Measurements from ENCODE around the gene ARHGEF1.
"Not testable (repeated sequence)": the region's sequence is repeated elsewhere in the genome, so short reads cannot be mapped to it uniquely, and the experiment has no call there.

The ARHGEF1 gene

DNA sequence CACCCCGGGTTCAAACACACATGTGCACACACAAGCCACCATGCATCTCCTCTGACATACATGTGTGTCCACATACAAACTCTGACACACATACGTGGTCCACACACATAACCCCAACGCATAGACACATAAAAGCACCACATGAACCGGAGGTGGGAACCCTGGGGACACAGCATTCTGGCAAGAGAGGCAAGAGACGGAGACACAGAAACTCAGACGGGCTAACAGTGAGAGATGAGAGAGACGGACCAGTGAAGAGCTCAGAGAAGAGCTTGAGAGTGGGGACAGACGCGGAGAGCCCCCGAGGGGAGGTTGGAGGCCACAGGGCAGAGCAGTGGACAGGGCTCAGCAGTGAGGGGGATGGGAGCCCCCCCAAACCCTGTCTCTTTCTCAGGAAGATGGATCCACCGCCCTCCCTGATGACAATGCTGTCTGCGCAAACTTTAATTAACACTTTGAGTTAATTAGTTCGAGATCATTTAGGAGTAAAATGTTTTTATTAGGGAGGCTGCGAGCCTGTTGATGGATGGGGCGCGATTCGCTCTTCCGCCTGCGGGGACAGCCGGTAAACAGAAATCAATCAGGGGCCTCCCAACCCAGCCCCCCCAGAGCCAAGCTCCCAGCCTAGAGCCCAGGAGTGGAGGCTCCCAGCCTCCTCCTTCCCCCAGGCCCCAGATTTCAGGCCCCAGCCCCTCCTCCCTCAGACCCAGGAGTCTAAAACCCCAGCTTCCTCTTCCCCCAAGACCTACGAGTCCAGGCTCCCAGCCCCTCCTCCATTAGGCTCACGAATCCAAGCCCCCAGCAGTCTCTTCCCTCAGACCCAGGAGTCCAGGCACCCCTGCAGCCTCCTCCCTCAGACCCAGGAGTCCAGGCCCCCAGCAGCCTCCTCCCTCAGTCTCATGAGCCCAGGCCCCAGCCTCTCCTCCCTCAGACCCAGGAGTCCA is 54.8 kb downstream of the ARHGEF1 start:
- H3K4me1 Mint-ChIP-seq = peaks cover 51% of the 10 kb centered on the region
- no peaks in the 10 kb centered on the region for H3K36me3 Mint-ChIP-seq
- DNase-seq (ENCODE audit: low spot score in 2 of 2) (no peak), ATAC-seq (ENCODE audit: low read depth) (no peak)
- peak overlapping the region; percentile 35 for H3K27ac Mint-ChIP-seq
- H3K9me3 Mint-ChIP-seq = no peaks in the 10 kb centered on the region
- H3K4me3 Mint-ChIP-seq = peak overlapping the region; percentile 6
- peaks cover 6% of the 10 kb centered on the region for H3K27me3 Mint-ChIP-seq

DNA sequence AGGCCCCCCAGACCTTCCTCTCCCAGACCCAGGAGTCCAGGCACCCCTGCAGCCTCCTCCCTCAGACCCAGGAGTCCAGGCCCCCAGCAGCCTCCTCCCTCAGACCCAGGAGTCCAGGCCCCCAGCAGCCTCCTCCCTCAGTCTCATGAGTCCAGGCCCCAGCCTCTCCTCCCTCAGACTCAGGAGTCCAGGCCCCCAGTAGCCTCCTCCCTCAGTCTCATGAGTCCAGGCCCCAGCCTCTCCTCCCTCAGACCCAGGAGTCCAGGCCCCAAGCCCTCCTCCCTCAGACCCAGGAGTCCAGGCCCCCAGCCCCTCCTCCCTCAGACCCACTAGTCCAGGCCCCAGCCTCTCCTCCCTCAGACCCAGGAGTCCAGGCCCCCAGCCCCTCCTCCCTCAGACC is 56.2 kb downstream of the ARHGEF1 start:
- H3K4me3 Mint-ChIP-seq; DNase-seq (ENCODE audit: low spot score in 2 of 2); H3K36me3 Mint-ChIP-seq; ATAC-seq (ENCODE audit: low read depth); H3K27me3 Mint-ChIP-seq; H3K9me3 Mint-ChIP-seq: not testable (repeated sequence)
- H3K4me1 Mint-ChIP-seq = peaks cover 47% of the 10 kb centered on the region
- H3K27ac Mint-ChIP-seq = peak overlapping the region; percentile 93

DNA sequence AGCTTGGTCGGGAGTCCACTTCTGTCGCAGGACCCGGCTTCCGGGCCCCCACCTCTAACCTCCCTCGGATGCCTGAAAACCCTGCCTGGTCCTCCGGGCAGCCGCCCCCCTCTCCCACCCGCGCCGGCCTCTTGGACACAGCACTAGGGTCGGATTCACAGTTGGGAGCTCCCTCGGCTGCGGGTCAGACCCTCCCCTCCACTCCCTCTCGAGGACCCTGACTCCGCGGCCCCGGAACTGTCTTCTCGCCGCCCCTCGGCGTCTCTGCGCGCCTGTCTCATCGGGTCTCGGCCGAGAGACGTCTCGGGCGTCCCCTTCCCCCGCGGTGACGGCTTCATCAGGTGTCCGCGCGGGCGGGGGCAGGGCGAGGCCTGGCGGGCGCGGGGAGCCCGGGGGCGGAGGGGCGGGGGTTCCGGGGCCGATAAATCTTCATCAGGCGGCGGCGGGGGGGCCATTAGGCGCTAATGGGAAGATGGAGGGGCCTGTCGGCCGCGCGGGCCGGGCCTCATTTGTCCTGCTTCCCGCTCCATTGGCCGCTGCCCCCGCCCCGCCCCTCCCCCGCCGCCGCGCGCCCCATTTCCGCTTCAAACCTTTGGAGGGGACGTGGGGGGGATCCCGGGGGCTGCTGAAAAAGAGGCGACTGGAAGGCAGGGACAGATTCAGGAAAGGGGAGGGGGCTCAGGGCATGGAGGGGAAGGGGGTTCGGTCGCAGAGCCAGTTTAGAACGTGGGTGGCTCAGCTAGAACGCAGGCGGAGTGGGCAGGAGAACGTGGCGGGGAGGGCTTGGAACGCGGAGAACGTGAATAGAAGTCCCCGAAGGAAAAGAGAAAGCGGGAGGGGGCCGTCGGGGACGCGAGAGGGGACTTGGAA is 57.1 kb downstream of the ARHGEF1 start:
- peak; percentile 43 for ATAC-seq (ENCODE audit: low read depth)
- H3K4me1 Mint-ChIP-seq = peaks cover 47% of the 10 kb centered on the region
- H3K27ac Mint-ChIP-seq = peak overlapping the region; percentile 93

DNA sequence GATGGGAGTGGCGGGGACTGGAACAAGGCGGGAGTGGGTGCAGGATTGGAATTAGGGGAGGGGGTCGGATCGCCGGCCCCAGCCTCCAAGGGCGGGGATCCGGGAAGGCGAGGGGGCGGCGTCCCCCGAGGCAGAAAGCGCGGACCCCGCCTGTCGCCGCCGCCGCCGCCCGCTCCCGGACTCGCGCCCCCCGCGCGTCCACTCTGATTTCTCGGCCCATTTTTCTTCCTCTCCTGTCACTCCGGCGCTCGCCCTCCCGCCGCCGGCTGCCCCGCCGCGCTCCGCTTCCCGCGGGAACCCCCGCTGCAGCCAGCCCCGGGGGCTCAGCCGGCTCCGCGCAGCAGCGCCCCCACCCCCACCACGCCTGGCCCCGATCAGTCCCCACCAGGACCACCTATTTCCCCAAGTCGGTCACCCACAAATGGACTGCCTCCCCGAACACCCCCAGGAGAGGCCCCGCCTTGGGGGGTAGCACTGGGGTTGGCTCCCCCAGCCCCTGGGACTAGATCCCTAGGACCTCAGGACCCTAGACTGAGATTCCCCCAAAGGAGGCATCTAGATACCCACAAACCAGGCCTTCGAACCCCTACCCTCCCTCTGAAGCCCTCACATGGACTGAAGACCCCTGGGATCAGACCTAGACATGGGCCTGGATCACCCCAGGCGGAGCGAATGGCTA is 57.9 kb downstream of the ARHGEF1 start:
- ATAC-seq (ENCODE audit: low read depth) = no peak
- H3K27me3 Mint-ChIP-seq = no peaks in the 10 kb centered on the region
- H3K36me3 Mint-ChIP-seq = no peaks in the 10 kb centered on the region
- peak overlapping the region; percentile 93 for H3K27ac Mint-ChIP-seq
- H3K4me1 Mint-ChIP-seq = peaks cover 48% of the 10 kb centered on the region
- H3K4me3 Mint-ChIP-seq = peak overlapping the region; percentile 87
- peak in 1 of 2 donors; percentile 47 for DNase-seq (ENCODE audit: low spot score in 2 of 2)
- H3K9me3 Mint-ChIP-seq = no peaks in the 10 kb centered on the region

More for the DNA sequence above, 57.1 kb downstream of the ARHGEF1 start:
- H3K36me3 Mint-ChIP-seq = no peaks in the 10 kb centered on the region
- H3K9me3 Mint-ChIP-seq = no peaks in the 10 kb centered on the region
- H3K27me3 Mint-ChIP-seq = peaks cover 4% of the 10 kb centered on the region
- DNase-seq (ENCODE audit: low spot score in 2 of 2) = peak; percentile 43 to 71
- peak overlapping the region; percentile 87 for H3K4me3 Mint-ChIP-seq

DNA sequence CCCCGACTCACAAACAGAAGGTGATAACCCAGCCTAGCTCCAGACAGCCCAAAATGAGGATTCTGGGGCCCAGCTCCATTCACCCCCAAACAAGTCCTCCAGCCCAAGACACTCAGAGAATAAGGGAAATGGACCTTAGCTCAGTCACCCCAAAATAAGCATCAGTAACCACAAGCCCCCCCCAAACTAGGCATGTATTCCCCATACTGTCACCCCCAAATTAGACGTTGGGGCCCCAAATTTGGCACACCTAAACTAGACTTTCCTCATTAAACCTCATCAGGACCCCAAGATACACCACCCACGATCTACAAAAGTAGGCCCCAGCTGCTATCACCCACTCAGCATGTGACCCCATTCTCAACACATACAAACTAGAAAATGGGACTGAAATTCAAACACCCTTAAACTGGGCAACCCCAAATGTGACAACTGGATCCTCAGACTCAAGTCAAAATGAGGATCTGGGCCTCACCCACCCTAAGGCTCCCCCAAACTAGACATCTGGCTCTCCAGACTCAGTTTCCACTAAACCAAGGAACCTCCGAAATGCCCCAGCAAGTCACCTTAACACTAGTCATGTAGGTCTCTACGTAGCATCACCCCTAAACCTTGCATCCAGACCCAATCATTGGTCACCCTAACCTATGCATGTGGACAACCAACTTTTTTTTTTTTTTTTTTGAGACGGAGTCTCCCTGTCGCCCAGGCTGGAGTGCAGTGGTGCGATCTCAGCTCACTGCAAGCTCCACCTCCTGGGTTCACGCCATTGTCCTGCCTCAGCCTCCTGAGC is 58.6 kb downstream of the ARHGEF1 start:
- no peaks in the 10 kb centered on the region for H3K27me3 Mint-ChIP-seq
- H3K36me3 Mint-ChIP-seq = no peaks in the 10 kb centered on the region
- peak overlapping the region; percentile 87 for H3K4me3 Mint-ChIP-seq

DNA sequence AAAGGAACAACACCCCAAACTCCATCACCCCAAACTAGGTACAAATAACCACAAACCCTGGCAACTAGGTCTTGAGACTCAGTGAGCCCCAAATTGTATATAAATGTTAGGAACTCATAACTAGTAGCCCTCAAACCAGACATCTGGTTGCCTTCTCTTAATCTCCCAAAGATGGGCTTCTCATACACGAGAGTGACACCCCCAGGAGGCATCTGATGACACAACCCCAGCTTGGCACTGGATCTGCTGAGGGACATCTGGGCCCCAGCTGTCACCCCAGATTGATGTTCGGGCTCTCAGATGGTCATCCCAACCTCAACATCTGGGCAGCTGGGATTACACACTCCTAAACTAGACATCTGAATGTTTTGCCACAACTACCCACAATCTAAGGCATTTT is 61.4 kb downstream of the ARHGEF1 start:
- DNase-seq (ENCODE audit: low spot score in 2 of 2) = no peak
- Mint-ChIP-seq H3K4me1 (peaks cover 52% of the 10 kb centered on the region), H3K27ac (peak overlapping the region; percentile 99), H3K9me3 (no peaks in the 10 kb centered on the region), H3K27me3 (no peaks in the 10 kb centered on the region), H3K36me3 (no peaks in the 10 kb centered on the region), H3K4me3 (peak overlapping the region; percentile 74)
- no peak for ATAC-seq (ENCODE audit: low read depth)

More for the DNA sequence above, 58.6 kb downstream of the ARHGEF1 start:
- Mint-ChIP-seq H3K27ac (peak overlapping the region; percentile 93), H3K9me3 (no peaks in the 10 kb centered on the region), H3K4me1 (peaks cover 47% of the 10 kb centered on the region)
- DNase-seq (ENCODE audit: low spot score in 2 of 2) (no peak), ATAC-seq (ENCODE audit: low read depth) (no peak)

DNA sequence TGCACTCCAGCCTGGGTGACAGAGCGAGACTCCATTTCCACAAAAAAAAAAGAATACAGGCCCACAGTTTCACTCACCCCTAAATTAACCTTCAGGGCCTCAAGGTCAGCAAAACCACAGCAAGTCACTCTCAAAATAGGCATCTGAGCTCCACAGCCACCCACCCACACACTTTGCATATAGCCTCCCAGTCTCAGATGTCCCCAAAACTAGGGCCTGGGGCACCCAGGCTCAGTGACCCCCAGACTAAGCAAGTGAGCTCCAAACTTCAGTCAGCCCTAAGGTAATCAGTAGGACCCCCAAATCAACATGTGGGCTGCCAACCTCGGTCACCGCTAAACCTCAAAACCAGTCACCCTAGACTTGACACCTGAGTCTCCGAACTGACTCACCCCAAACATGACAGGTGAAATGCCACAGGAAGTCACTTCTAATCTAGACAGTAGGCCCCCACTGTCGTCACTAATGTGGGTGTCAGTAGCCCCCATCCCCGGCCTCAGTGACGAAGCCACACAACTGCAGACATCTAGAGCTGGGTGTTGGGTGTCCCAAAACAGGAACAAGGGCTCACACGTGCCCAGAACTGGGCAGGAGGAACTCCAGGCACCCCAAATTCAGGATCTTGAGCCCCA is 62.3 kb downstream of the ARHGEF1 start:
- DNase-seq (ENCODE audit: low spot score in 2 of 2) = peak; percentile 77 to 90
- peak; percentile 88 for ATAC-seq (ENCODE audit: low read depth)
- Mint-ChIP-seq H3K9me3 (no peaks in the 10 kb centered on the region), H3K27me3 (no peaks in the 10 kb centered on the region), H3K36me3 (no peaks in the 10 kb centered on the region), H3K4me1 (peaks cover 52% of the 10 kb centered on the region), H3K27ac (peak overlapping the region; percentile 99), H3K4me3 (peak overlapping the region; percentile 74)

DNA sequence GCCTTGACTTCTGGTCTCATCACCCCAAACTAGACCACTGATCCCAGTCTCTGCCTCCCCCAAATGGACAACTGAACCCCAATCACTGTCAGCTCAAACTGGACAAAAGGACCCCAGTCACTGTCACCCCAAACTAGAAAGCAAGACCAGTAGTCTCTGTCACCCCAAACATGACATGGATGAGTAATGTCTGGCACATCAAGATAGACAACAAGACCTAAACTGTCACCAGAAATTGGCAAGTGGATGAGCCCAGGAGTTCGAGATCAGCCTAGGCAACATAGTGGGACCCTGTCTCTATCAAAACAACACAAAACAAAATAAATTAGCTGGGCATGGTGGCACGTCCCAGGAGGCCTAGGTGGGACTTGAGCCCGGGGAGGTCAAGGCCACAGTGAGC is 64.1 kb downstream of the ARHGEF1 start:
- H3K9me3 Mint-ChIP-seq = no peaks in the 10 kb centered on the region
- H3K4me1 Mint-ChIP-seq = peaks cover 49% of the 10 kb centered on the region
- no peaks in the 10 kb centered on the region for H3K27me3 Mint-ChIP-seq
- no peaks in the 10 kb centered on the region for H3K36me3 Mint-ChIP-seq
- H3K27ac Mint-ChIP-seq = peak overlapping the region; percentile 91
- ATAC-seq (ENCODE audit: low read depth) = no peak
- peak overlapping the region; percentile 40 for H3K4me3 Mint-ChIP-seq
- DNase-seq (ENCODE audit: low spot score in 2 of 2) = no peak

DNA sequence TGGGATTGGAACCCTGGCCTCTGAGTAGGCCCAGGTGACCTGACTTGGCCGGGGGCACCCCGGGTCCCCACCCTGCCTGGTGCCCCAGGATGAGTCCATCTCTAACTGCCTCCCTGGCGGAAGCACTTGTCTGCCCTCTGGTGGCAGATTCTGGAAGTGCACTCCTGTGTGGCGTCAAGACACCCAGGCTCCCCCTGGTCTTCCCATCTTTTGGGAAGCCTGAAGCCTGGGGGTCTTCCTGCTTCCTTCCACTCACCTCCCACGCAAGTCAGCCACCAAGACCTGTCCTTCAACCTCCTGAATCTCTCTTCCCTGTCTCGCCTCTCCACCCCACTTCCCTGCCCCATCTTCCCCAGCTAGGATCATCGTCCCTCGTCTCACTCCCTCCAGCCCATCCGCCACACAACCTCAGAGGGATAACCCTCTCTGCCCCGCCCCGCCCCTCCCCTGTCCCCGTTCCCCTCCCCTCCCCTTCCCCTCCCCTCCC is 68.7 kb downstream of the ARHGEF1 start:
- DNase-seq (ENCODE audit: low spot score in 2 of 2) = peak; percentile 89 to 99
- ATAC-seq (ENCODE audit: low read depth) = peak; percentile 89
- H3K4me3 Mint-ChIP-seq = no peak overlapping the region
- peak overlapping the region; percentile 78 for H3K27ac Mint-ChIP-seq
- no peaks in the 10 kb centered on the region for H3K27me3 Mint-ChIP-seq
- no peaks in the 10 kb centered on the region for H3K9me3 Mint-ChIP-seq
- H3K36me3 Mint-ChIP-seq = peaks cover 3% of the 10 kb centered on the region
- peaks cover 25% of the 10 kb centered on the region for H3K4me1 Mint-ChIP-seq

DNA sequence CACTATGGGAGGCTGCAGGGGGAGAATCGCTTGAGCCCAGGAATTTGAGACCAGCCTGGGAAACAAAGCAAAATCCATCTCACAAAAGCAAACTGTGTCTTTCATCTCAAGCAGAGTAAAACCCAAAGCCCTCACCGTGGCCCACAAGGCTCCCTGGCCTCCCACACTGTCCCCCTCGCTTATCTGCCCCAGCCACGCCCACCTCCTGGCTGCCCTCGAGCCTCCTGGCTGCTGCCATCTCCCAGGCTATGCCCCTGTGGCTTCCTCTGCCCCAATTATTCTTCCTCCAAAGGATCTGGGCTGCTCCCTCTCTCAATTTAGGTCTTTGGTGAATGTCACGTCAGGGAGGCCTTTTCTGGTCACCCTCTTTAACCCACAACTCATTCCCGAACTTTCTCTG is 72.5 kb downstream of the ARHGEF1 start:
- H3K27me3 Mint-ChIP-seq = no peaks in the 10 kb centered on the region
- H3K27ac Mint-ChIP-seq = no peak overlapping the region
- H3K9me3 Mint-ChIP-seq = no peaks in the 10 kb centered on the region
- ATAC-seq (ENCODE audit: low read depth) (no peak), DNase-seq (ENCODE audit: low spot score in 2 of 2) (no peak)
- H3K36me3 Mint-ChIP-seq = peaks cover 3% of the 10 kb centered on the region
- peaks cover 21% of the 10 kb centered on the region for H3K4me1 Mint-ChIP-seq
- no peak overlapping the region for H3K4me3 Mint-ChIP-seq

DNA sequence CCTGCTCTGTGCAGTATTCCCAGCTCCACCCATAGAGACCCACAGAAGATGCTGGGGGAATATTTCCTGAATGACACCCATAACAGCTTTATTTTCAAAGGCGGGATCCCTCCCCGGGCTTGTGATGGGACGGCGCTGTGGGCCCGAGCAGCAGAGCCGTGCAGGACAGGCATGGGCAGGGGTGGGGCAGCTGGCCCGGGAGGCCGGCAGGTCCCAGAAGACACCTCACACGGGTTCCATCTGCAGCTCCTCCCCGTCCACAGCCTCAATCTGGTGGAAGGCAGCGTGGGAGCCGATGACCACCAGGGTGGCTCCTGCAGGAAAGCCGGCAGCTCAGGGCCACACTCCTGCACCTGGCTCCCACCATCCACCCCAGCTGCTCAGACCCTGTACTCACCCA is 73.6 kb downstream of the ARHGEF1 start:
- H3K4me3 Mint-ChIP-seq = no peak overlapping the region
- H3K4me1 Mint-ChIP-seq = peaks cover 18% of the 10 kb centered on the region
- peaks cover 3% of the 10 kb centered on the region for H3K36me3 Mint-ChIP-seq
- H3K27me3 Mint-ChIP-seq = peaks cover 2% of the 10 kb centered on the region
- no peaks in the 10 kb centered on the region for H3K9me3 Mint-ChIP-seq
- DNase-seq (ENCODE audit: low spot score in 2 of 2) (no peak), ATAC-seq (ENCODE audit: low read depth) (no peak)
- no peak overlapping the region for H3K27ac Mint-ChIP-seq

Data from memory B cell (primary cell).